ENCODE data around the gene SET.

GRCh38 chr9:128706671-128707381, 17.8 kb downstream of the SET start:
- no peak for TF ChIP-seq POLR2AphosphoS5 (IDR thresholded peaks at IDR 0.05; ENCODE audit: low read depth, low read length)
- no peak for TF ChIP-seq CTCF (IDR thresholded peaks at IDR 0.05)
